GM12864 (cell line): Measurements from ENCODE around the gene PROZ.

Experiments
- DNase-seq: peaks from one replicate; pipeline ENCODE4 v3.0.0-alpha.2; 2011; ENCODE audit warnings: low read depth
- H3K4me3 ChIP-seq: 2 replicates; pipeline ENCODE4 v1.5.1; 2011; ENCODE audit warnings: mild to moderate bottlenecking, low read depth, low read length, control low read depth
- TF ChIP-seq, protein P1 (sequence below): IDR thresholded peaks from 2 replicates; pipeline ENCODE4 v1.5.1; 2011; ENCODE audit warnings: low read depth, mild to moderate bottlenecking, moderate library complexity, low read length, control low read depth, inconsistent platforms; ENCODE audit errors: missing control alignments

Gene PROZ

DNA sequence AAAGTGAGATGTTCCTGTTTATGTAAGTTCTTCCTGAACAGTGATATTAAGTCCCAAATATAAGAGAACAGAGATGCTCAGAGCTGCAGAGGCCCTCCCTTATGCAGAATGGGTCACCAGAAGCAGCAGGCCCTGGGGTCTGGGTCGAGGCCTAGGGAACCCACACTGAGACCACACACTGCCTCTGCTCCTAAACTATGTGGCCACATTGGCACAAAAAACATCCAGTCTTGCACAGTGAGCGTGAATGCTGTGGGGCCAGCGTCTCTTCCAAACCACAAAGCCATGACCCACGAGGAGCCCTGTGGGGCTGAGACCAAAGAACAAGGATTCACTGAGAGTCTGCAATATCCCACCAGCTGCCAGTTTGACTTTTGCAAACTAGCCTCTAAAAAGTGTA is 23.6 kb downstream of the PROZ start:
- H3K4me3 ChIP-seq: no peak overlapping the region
- DNase-seq: no peak
- TF ChIP-seq, protein P1, sequence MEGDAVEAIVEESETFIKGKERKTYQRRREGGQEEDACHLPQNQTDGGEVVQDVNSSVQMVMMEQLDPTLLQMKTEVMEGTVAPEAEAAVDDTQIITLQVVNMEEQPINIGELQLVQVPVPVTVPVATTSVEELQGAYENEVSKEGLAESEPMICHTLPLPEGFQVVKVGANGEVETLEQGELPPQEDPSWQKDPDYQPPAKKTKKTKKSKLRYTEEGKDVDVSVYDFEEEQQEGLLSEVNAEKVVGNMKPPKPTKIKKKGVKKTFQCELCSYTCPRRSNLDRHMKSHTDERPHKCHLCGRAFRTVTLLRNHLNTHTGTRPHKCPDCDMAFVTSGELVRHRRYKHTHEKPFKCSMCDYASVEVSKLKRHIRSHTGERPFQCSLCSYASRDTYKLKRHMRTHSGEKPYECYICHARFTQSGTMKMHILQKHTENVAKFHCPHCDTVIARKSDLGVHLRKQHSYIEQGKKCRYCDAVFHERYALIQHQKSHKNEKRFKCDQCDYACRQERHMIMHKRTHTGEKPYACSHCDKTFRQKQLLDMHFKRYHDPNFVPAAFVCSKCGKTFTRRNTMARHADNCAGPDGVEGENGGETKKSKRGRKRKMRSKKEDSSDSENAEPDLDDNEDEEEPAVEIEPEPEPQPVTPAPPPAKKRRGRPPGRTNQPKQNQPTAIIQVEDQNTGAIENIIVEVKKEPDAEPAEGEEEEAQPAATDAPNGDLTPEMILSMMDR: no peak

- no peak for DNase-seq
- no peak overlapping the region for H3K4me3 ChIP-seq
- TF ChIP-seq, protein P1: no peak
These were observed 25.1 kb downstream of the PROZ start for GRCh38 chr13:113183450-113184129.

DNA sequence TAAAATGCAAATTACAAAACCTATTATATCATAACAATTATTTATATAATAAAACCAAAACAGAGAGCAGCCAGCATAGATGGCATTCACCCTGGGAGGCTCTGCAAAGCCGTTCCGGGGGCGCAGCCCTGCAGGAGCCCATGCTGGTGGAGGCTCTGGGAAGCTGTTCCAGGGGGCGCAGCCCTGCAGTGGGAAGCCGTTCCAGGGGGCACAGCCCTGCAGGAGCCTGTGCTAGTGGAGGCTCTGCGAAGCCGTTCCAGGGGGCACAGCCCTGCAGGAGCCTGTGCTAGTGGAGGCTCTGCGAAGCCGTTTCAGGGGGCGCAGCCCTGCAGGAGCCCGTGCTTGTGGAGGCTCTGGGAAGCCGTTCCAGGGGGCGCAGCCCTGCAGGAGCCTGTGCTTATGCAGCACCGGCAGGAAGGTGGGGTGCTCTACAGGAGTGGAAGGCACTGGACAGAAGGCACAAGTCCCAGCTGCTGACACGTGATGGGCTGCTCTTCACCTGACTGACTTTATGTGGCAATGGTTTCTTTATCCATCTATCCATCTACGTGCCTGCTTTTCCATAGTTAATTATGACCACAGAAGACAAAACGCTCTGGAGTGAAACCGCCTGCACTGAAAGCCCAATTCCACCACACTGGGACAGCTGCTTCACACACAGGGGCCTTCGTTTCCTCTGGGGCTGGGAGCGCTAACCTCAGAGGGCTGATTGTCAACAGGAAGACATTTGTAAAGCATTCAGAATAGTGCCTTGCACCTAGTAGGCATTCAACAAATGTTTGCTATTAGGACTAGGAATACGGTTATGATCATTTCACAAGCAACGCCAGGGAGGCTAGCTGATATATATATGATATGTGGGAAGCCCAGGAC is 26.4 kb downstream of the PROZ start:
- TF ChIP-seq, protein P1: no peak
- no peak overlapping the region for H3K4me3 ChIP-seq
- no peak for DNase-seq

DNA sequence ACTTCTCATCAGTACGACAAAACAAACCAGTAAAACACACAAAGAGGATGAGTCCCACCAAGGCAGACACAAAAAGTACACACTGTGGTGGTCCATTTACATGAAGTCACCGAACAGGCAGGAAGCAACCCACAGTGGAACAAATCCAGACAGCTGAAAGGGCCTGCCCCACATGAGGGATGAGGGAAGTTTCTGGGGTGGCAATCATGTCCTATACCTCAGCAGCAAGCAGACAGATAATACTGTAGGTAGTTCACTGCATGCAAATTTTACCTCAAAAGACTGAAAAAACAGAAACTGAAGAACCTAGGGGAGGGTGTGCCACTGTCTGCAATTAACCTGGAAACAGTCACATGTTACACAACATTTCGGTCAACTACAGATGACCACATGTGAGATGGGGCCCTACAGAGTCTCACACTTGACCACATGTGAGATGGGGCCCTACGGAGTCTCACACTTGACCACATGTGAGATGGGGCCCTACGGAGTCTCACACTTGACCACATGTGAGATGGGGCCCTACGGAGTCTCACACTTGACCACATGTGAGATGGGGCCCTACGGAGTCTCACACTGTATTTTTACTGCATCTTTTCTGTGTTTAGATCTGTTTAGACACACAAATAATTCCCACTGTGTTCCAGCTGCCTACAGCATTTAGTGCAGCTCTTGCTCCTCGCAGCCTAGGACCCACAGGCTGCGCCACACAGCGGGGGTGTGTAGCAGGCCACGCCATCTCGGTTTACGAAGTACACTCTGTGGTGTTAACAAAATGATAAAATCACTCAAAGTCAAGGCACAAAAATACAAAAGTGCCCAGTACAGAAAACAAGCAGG is 27.8 kb downstream of the PROZ start:
- no peak overlapping the region for H3K4me3 ChIP-seq
- TF ChIP-seq, protein P1: no peak
- no peak for DNase-seq

DNA sequence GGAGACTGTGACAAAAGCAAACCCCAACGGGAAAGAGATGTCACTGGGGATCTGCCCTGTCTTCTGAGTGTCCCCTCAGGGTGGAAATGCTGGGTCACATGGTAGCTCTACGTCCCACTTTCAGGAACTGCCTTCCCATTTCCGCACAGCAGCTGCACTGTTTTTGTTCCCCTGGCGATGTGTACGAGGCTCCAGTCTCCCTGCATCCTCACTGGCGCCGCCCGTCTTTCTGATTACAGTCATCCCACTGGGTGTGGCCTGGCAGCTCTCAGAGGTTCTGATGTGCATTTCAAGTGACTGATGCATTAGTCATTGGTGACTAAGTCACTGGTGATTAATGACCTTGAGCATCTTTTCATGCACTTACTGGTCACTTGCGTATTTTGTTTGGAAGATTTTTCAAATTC is 28.8 kb downstream of the PROZ start:
- H3K4me3 ChIP-seq: no peak overlapping the region
- TF ChIP-seq, protein P1: no peak
- no peak for DNase-seq

- H3K4me3 ChIP-seq: no peak overlapping the region
- DNase-seq: no peak
- TF ChIP-seq, protein P1: no peak
These were observed 29.6 kb downstream of the PROZ start for GRCh38 chr13:113187883-113188665.
